ENCODE results near the gene MAP2K2.

GRCh38 chr19:4060621-4061177, 63.2 kb downstream of the MAP2K2 start:
- TF ChIP-seq CTCF (tag by site-specific recombination; IDR thresholded peaks at IDR 0.05) (no peak), ZNF423 (tag by site-specific recombination; IDR thresholded peaks at IDR 0.05) (no peak), ZNF202 (tag by site-specific recombination; IDR thresholded peaks at IDR 0.05; ENCODE audit: borderline replicate concordance) (no peak), ZNF449 (tag by site-specific recombination; IDR thresholded peaks at IDR 0.05) (no peak), ZFHX2 (tag by site-specific recombination; conservative IDR thresholded peaks at IDR 0.05) (no peak), ZNF510 (tag by site-specific recombination; IDR thresholded peaks at IDR 0.05; ENCODE audit: insufficient replicate concordance) (no peak), PATZ1 (tag by site-specific recombination; IDR thresholded peaks at IDR 0.05) (0 out of 2 replicates have a peak, but pooled peaks have one; percentile 20), ZNF354C (tag by site-specific recombination; IDR thresholded peaks at IDR 0.05; ENCODE audit: borderline replicate concordance, low read depth) (no peak), ZNF626 (tag by site-specific recombination; IDR thresholded peaks at IDR 0.05) (no peak), ZNF274 (IDR thresholded peaks at IDR 0.05; ENCODE audit: low read length) (no peak), ZNF274 (tag by site-specific recombination; IDR thresholded peaks at IDR 0.05; ENCODE audit: borderline replicate concordance) (no peak)

All from HEK293 (cell line).